ENCODE results near the gene GOLT1B.

The GOLT1B gene

DNA sequence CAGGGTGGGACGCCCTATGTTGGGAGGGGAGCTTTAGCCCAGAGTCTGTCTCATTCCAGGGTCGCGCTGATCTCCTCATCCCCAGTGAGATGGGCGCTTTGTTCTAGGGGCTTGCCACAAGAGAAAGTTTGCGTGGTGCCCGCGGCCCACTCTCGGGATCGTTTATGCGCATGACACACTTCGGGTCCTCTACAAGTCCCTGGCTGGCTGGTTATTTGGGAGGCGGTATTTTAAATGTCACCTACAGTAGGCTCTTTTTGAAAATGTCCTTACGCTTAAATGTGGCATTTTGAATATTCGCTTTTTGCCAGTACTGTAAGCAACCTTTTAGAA, 541 bp downstream of the GOLT1B start:
- no peaks in the 10 kb centered on the region for H4K20me1 ChIP-seq (ENCODE audit: insufficient read depth, low read length)
- peaks cover 87% of the 10 kb centered on the region for H3K79me2 ChIP-seq (ENCODE audit: low read length)
- H3K4me3 ChIP-seq (ENCODE audit: low read length) = peak overlapping the region; percentile 97
- H3K4me2 ChIP-seq (ENCODE audit: low read depth, low read length) = peak overlapping the region; percentile 96
- peak overlapping the region; percentile 98 for H3K9ac ChIP-seq (ENCODE audit: low read length)
- H3K27ac ChIP-seq (ENCODE audit: low read length) = peak overlapping the region; percentile 69; the same call in 1 of the 2 replicates
- H3K36me3 ChIP-seq (replicated peaks; ENCODE audit: insufficient read depth, low read length) = no peaks in the 10 kb centered on the region; the same call in 1 of the 2 replicates
- no peaks in the 10 kb centered on the region for H3K9me2 ChIP-seq (replicated peaks; ENCODE audit: insufficient read depth, low read length)
- no peaks in the 10 kb centered on the region for H3K27me3 ChIP-seq (replicated peaks; ENCODE audit: insufficient read depth, low read length)
- peak; percentile 30 for DNase-seq
- H3F3A ChIP-seq (ENCODE audit: insufficient read depth, low read length) = peaks cover 7% of the 10 kb centered on the region; the same call in 1 of the 2 replicates
- peak overlapping the region; percentile 98 for H2AFZ ChIP-seq (ENCODE audit: low read length)
- peaks cover 30% of the 10 kb centered on the region for H3K4me1 ChIP-seq (ENCODE audit: low read length)
- no peaks in the 10 kb centered on the region for H3K9me3 ChIP-seq (replicated peaks; ENCODE audit: insufficient read depth, low read length)
- TF ChIP-seq EZH2 (optimal IDR thresholded peaks at IDR 0.05; ENCODE audit: low read depth, low read length) (no peak), EZH2phosphoT487 (IDR thresholded peaks at IDR 0.05; ENCODE audit: low read length) (no peak)
- TF ChIP-seq, protein P1, sequence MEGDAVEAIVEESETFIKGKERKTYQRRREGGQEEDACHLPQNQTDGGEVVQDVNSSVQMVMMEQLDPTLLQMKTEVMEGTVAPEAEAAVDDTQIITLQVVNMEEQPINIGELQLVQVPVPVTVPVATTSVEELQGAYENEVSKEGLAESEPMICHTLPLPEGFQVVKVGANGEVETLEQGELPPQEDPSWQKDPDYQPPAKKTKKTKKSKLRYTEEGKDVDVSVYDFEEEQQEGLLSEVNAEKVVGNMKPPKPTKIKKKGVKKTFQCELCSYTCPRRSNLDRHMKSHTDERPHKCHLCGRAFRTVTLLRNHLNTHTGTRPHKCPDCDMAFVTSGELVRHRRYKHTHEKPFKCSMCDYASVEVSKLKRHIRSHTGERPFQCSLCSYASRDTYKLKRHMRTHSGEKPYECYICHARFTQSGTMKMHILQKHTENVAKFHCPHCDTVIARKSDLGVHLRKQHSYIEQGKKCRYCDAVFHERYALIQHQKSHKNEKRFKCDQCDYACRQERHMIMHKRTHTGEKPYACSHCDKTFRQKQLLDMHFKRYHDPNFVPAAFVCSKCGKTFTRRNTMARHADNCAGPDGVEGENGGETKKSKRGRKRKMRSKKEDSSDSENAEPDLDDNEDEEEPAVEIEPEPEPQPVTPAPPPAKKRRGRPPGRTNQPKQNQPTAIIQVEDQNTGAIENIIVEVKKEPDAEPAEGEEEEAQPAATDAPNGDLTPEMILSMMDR (IDR thresholded peaks at IDR 0.05; ENCODE audit: low read length) = no peak

DNA sequence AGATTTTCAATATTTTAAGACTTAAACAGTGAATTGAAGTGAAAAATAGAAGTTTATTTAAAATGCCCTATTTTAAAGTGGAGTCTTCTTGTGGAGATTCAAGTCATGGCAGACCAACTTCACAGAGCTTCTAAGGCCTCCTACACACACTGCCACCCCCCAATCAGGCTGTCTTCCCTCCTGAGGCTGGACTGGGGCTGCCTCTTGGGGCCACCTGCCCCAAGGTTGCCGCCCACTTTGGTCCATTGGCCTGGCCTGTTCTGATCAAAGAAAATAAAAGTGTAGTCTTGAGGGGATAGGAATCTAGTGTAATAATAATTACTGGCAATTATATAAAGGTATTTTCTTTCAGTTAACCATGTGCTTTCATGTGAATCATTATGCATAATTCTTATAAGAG, 1.3 kb downstream of the GOLT1B start:
- H3K79me2 ChIP-seq (ENCODE audit: low read length) = peaks cover 91% of the 10 kb centered on the region
- H3K4me1 ChIP-seq (ENCODE audit: low read length) = peaks cover 30% of the 10 kb centered on the region
- no peaks in the 10 kb centered on the region for H3K9me2 ChIP-seq (replicated peaks; ENCODE audit: insufficient read depth, low read length)
- H3K27ac ChIP-seq (ENCODE audit: low read length) = no peak overlapping the region
- H3K27me3 ChIP-seq (replicated peaks; ENCODE audit: insufficient read depth, low read length) = no peaks in the 10 kb centered on the region
- H3F3A ChIP-seq (ENCODE audit: insufficient read depth, low read length) = peaks cover 7% of the 10 kb centered on the region; the same call in 1 of the 2 replicates
- peak overlapping the region; percentile 98; the same call in 1 of the 2 replicates for H3K9ac ChIP-seq (ENCODE audit: low read length)
- H3K4me2 ChIP-seq (ENCODE audit: low read depth, low read length) = peak overlapping the region; percentile 96
- H3K9me3 ChIP-seq (replicated peaks; ENCODE audit: insufficient read depth, low read length) = no peaks in the 10 kb centered on the region
- peak overlapping the region; percentile 97 for H3K4me3 ChIP-seq (ENCODE audit: low read length)
- no peak for DNase-seq
- H3K36me3 ChIP-seq (replicated peaks; ENCODE audit: insufficient read depth, low read length) = no peaks in the 10 kb centered on the region; the same call in 1 of the 2 replicates
- TF ChIP-seq EZH2 (optimal IDR thresholded peaks at IDR 0.05; ENCODE audit: low read depth, low read length) (no peak), EZH2phosphoT487 (IDR thresholded peaks at IDR 0.05; ENCODE audit: low read length) (no peak)
- TF ChIP-seq, protein P1 (IDR thresholded peaks at IDR 0.05; ENCODE audit: low read length) = no peak
- no peak overlapping the region for H2AFZ ChIP-seq (ENCODE audit: low read length)
- H4K20me1 ChIP-seq (ENCODE audit: insufficient read depth, low read length) = no peaks in the 10 kb centered on the region

DNA sequence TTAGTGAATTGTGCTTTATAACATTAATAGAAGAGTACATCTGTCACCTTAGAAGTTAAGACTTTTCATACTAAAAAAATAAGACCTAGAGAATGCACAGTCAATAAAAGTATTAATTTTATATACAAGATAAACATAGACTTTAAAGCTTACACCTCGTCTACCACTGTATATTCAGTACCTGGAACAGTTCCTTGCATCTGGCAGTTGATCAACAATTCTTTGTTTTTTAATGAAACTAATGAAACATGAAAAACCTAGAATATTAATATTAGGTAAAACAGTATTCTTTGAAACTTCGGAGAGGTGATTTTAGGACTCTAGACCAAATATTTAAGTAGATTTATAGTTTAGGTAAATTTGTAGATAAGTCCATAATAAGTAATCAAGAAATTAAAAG, 4.3 kb downstream of the GOLT1B start:
- Histone ChIP-seq H3F3A (ENCODE audit: insufficient read depth, low read length) (peaks cover 14% of the 10 kb centered on the region; the same call in 1 of the 2 replicates), H3K79me2 (ENCODE audit: low read length) (peaks cover 84% of the 10 kb centered on the region), H3K4me2 (ENCODE audit: low read depth, low read length) (no peak overlapping the region), H3K9me3 (replicated peaks; ENCODE audit: insufficient read depth, low read length) (no peaks in the 10 kb centered on the region), H3K4me3 (ENCODE audit: low read length) (no peak overlapping the region), H4K20me1 (ENCODE audit: insufficient read depth, low read length) (no peaks in the 10 kb centered on the region), H3K9ac (ENCODE audit: low read length) (no peak overlapping the region), H3K27me3 (replicated peaks; ENCODE audit: insufficient read depth, low read length) (no peaks in the 10 kb centered on the region), H3K36me3 (replicated peaks; ENCODE audit: insufficient read depth, low read length) (peaks cover 3% of the 10 kb centered on the region; the same call in 1 of the 2 replicates), H3K27ac (ENCODE audit: low read length) (no peak overlapping the region), H3K4me1 (ENCODE audit: low read length) (peaks cover 34% of the 10 kb centered on the region), H2AFZ (ENCODE audit: low read length) (no peak overlapping the region), H3K9me2 (replicated peaks; ENCODE audit: insufficient read depth, low read length) (no peaks in the 10 kb centered on the region)
- no peak for DNase-seq
- TF ChIP-seq EZH2phosphoT487 (IDR thresholded peaks at IDR 0.05; ENCODE audit: low read length) = no peak
- no peak for TF ChIP-seq EZH2 (optimal IDR thresholded peaks at IDR 0.05; ENCODE audit: low read depth, low read length)
- TF ChIP-seq, protein P1 (IDR thresholded peaks at IDR 0.05; ENCODE audit: low read length) = no peak

All from MM.1S (cell line).